ENCODE results near the gene FOS.

The FOS gene

DNA sequence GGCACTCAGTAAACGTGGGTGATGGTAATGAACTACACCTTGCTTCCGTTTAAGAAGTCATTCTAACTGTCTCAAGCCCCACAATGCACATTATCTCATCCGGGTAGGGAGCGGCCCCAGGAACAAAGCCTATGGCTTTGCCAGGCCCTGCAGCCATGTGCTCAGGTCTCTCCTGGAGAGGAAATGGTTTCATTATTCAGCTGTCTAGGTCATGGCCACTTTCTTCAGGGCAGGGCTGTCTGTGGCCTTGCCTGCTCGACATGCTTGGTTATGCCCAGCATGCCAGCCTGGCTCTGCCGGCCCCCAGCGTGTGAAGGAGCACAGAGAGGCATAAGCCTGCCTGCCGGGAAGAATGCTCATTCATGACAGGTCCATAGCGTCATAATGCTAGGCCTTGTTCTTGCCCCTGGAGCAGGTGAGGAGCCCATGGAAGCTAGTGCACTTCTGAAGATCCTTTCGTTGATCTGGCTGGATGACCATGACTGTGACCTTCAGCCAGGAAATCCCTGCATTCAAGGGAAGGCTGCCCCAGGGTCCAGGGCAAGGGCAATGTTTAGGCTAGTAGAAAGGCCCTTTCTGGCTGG, 26.3 kb upstream of the FOS start:
- no peak for DNase-seq

DNA sequence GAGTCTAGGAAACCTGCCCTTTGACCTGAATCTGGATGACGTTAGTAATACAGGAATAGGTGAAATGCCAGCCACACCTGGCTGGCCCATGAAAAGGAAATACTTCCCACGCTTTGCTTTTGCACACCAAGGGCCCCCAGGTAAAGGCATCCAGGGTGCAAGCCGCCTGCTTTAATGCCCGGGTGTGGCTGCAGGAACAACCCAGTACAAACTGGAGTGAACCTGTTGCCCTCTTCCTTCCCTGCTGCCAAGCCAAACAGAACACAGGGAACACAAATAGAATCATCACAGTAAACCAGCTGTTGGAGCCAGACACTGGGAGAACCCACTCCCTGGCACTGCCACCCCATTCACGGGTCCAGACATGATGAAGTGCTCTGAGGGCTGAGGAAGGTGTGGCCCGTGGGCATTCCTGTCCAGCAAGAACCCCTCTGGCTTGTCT, 24.2 kb upstream of the FOS start:
- no peak for DNase-seq

DNA sequence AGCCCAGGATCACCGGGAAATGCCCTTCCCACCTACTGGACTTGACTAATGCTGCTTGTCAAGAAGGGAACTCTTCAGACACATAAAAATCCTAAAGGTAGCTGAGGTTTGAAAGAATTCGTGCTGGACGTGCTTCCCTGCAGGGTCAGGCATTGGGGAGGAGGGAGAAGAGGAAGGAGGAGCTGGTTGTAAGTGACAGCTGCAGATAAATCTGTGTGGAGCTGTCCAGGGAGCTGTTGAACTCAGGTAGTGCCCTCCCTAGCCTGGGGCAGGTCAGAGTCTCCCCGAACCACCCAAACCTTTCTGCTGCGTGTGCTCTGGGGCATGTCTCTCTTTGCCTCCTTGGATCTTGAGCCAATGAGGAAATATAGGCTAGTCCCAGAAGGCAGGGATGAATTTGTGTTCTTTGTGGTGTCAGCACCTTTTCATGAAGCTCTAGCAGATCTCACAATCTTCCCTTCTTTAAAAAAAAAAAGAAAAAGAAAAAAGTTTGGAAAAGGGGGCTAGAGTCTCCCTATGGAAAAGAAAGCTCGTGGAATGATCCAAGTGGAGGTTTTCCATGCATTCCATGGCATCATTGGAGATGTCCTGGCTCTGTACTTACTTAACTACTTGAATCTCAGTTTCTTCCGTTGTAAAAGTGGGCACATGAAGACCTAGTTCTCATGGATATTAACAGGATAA, 23.6 kb upstream of the FOS start:
- no peak for DNase-seq

DNA sequence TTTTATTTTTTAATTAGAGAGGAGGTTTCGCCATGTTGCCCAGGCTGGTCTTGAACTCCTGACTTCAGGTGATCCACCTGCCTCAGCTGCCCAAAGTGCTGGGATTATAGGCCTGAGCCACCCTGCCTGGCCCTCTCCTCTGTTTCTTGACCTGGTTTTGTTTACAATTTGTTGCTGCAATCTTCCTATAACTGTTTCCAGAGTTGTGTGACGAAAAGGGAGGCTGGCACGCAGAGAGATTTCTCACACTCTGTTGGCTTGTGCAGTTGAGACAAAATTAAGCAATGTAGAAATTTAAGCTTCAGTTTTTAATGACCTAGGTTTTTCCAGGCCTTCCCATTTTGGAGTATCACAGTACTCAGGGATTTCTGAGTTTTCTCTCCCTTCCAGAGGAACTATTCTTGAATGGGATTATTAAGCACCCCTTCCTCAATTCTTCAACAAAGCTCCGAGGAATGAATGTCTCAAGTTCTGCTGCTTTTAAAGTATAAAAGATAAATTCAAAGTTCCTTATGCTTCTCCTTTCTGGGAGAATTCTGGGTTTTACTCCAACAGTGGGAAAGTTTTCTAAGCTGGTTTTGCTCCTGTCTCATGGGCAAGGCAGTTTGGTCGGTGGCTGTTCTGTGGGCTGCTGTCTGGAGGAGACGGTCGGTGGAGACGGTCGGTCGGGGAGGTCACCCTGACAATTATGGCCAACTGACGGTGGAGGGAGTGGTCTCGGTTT, 20.4 kb upstream of the FOS start:
- no peak for DNase-seq

DNA sequence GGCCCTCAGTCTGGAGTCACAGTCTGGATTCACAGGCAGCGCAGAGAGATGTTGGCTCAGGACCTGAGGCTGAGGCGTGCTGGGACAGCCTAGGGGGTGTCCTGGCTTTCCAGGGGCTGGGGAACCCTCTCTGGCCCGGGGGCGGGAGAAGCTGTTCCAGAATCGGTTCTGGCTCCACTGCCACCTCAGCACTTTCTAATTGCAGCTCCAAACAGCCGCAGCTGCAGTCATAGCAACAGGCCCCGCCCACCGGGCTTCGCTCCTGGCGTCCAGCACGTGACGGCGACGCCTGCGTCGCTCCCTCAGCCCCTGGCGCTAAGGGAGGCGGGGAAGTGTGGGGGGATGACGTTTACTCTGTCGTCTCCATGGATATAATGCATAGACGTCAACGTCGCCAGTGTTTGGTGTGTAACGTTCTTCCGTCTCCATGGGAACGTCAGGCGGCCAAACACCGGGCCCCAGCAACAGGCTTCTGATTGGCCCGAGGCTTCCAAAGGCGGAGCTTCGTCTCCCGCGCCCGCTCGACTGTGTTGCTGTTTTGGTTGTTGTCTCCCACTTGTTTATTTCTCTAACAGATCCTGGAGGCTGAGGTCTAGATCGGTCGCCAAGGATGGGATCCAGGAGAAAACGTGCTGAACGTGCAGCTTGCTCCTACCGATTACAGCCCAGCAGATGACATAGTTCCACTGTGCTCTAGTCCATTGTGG, 19.7 kb upstream of the FOS start:
- DNase-seq: peak; percentile 100

DNA sequence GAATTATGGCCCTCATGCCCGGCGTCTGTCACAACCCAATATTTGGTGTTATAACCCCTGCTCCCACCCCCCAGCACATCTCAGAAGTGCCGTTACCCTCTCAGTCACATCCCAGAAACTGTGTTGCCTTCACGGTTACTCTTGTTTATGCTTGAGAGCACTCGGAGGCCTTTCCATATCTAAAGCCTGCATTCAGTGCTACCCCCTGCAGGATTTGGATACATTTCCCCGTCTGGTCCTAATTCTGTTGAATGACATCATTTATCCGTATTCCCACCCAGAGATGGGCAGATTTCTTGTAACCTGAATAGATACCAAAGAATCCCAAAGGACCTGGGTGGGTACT, 19.1 kb upstream of the FOS start:
- DNase-seq: no peak

DNA sequence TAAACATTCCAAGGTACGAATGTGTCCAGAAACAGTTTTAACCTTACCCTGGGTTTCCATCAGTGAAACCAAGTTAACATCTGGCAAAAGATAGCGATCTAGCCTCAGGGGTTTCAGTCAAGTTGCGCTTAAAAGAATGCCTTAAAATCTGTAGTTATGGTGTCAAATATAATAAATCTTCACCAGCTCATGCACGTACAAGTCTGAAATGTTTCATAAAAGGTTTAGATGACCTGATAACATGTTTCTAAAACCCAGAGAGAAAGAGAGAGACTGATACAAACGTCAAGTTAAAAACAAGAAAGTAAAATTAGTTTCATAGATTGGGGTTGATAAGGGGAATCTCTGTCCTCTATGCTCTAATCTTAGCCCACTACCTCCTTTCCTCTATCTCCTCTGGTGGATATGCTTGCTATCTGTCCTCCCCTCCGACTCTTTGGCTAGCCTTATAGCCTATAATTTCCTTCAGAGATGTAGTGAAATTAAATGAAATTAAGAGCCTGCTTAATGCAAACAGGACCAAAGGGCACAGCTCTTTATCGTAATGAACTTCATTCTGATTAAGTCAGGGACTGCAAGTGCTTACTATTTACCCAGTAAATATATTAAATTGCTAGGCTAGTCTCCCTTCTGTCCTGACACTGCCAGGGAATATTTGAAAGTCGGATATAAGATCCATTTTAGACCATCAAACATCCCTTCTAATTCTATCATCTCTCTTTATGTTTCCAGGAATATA, 18.4 kb upstream of the FOS start:
- DNase-seq: no peak

DNA sequence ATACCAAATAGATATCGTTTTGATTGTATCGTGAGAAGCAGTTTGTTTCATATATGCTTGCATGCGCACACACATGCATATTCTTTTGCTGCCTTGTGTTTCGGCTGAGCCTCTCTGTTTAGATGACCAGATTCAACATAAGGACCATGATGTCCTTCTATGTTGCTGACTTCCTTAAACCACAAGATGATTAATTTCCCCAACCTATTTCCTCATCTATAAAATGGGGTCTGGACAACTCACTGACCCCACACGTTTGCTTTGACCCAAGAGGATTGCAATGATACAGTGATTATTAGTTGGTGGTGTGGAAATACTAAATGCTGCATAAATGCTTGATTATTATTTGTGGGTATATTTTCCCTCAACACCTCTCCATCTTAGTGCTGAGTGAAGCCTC, 16.8 kb upstream of the FOS start:
- peak; percentile 19 for DNase-seq

DNA sequence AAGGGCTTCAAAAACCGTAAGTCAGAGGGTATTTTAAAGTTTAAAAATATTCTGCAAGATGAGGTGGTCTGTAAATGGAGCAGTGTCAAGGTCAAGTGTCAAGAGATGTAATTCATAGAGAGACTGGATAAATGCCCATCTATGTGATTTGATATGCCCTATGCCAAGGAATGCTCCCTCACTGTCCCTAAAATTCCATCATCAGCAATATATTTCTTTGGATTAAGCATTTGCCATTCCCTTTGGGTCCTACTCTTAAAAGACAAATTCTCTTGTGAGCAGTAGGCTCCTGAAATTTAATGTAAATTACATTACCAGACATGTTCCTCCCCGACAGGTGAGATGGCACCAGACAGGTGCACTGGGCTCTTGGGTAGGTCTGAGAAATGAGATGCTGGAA, 16.0 kb upstream of the FOS start:
- DNase-seq: no peak

DNA sequence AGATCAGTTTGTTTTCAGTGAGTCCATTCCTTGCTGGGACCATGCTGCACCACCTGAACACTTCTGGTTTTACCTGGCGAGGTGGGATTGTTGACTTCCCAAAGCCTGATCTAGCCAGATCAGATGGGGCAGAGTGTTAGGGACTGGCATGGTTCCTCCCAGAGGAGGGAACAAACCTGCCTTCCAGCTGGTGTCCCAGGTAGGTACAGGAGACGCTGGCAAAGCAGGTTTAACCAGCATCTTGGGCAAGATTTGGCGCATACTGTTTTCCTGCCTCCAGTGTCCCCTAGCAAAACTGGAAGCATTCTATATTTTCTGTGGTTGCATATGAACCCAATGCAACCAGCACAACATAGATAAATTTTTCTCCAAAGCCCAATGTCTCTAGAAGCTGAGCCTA, 14.6 kb upstream of the FOS start:
- DNase-seq: no peak

DNA sequence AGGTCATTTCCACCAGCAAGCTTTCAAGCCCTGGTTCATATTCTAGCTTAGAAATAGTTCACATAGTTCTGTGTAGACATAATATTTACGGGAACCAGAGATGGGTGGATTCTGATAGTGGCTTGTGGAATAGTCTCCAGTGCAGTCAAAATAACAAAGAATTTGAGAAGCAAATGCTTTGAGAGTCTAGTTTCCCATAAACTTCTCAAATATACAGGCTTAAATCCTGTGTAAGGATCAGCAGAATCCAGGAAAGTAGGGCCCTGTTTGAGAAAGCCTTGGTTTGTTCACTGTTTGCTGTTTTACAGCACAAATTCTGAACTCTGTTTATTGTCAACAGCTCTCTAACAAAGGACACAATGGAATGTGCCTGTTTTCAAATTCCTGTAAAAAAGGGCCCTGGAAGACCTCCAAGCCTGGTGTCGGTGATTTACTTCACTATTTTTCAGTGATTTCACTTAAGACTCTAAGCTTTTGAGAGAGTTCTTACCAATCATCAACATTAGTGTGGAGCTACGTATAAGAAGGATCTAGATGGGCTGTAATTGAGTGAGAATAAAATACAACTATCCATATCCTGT, 11.4 kb upstream of the FOS start:
- DNase-seq: no peak

DNA sequence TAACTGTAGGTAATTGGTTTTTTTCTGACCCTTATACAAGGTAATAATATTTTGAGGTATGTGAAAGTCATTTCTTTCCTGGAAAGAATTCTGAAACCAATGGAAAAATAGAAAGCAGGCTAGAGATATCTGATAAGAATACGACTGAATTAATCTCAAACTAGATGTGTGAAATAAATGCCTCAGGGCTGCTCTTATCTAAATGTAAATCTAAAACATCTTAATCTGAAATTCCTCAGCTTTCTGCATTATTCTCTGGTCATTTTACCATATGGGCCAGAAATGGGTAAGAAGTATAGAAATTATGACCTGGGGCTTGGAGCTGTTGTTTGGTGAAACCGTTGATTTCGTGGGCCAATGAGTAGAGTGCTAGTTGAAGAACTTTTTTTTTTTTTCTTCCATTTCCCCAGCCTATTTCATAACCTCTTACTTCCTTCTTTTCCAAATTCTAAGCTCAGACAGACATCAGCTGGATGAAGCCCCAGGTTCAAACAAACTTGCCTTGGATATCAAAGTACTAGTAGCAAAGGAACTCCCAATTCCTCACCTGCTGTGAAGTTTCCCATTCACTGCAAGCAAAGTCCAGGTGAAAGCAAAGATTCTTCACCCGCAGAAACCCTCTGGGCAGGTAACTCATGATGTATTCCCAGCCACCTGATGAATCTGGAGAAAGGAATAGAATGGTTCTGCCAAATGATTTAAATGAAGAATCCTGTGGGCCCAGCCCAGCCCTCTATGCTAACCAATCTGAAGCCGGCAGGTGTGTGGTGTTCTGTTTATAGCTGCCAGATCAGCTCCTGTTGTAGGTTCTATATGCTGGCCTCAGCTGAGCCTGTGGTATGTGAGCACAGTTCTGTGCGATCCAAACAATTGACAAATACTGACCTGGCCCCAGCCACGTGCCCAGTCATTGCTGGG, 9.7 kb upstream of the FOS start:
- no peak for DNase-seq

DNA sequence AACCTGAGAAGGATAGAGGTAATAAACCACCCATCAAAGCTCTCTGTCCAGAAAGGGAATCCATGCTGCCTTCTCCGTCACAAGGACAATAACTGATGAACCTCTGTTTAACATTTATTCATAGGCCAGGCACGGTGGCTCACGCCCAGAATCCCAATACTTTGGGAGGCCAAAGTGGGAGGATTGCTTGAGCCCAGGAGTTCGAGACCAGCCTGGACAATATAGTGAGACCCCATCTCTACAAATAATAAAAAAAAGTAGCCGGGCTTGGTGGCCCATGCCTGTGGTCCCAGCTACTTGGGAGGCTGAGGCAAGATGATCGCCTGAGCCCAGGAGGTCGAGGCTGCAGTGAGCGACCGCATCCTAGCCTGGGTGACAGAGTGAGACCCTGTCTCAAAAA, 7.1 kb upstream of the FOS start:
- DNase-seq: no peak

DNA sequence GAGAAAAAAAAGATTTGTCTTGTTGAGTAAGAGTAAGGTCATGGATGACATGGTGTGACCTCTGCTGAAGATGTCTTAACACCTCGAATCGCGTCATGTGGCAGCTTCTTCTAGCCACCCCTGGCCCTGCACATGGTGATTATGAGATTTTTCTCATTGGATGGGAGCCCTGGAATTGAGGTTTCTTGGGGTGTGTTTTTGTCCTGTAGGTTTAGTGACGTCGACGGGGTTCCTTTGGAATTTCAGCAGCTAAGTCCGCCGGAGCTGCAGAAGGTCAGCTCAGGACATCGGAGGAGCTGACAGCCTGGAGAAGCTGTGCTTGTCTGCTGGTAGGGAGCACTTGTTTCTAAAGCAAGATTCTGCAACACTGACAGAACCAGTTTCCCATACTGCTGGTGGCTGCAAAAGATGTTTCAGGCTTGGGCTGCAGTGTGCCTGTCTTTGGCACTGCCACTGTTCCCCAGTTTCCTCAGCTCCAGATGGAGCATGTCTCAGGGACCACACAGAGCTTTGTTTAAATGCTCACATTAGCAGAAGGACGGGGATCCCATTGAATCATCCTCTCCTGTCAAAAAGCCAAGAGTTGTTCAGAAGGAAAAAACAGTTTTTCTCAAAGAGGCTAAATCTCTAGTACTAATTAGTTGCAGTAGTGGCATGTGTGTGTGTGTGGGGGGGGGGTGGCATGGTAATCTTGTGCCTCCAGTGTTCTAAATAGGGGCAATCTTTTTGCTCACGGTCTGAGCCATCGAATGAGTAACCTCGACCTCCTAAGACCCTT, 5.2 kb upstream of the FOS start:
- no peak for DNase-seq

DNA sequence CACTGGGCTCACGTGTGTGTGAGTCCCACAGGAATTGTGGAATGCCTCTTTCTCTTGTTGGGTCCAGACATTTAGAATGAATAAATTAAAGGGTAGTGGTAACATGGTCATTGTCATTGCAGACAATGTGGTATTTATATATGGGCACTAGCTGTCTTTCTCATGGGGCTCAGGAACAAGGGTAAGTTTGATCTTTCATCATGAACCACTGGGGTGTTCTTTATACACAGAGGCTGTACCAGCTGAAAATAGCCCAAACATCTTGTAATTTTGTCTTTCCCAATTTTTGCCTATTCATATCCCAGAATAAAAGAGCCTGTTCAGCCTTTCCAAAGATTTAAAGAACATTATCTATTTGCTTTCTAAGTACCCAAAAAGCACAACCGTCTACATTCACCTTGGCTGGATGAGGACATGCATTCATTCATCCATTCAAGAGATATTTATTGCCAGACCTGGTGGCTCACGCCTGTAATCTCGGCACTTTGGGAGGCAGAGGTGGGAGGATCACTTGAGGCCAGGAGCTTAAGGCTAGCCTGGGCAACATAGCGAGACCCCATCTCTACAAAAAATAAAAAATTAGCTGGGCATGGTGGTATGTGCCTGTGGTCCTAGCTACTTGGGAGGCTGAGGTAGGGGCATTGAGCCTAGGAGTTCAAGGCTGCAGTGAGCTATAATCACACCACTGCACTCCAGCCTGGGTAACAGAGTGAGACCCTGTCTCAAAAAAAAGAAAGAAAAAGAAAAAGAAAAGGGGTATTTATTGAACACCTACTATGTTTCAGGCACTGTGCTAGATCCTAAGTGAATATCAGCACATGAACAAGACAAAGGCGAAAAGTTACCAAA, 4.4 kb upstream of the FOS start:
- peak; percentile 27 for DNase-seq

DNA sequence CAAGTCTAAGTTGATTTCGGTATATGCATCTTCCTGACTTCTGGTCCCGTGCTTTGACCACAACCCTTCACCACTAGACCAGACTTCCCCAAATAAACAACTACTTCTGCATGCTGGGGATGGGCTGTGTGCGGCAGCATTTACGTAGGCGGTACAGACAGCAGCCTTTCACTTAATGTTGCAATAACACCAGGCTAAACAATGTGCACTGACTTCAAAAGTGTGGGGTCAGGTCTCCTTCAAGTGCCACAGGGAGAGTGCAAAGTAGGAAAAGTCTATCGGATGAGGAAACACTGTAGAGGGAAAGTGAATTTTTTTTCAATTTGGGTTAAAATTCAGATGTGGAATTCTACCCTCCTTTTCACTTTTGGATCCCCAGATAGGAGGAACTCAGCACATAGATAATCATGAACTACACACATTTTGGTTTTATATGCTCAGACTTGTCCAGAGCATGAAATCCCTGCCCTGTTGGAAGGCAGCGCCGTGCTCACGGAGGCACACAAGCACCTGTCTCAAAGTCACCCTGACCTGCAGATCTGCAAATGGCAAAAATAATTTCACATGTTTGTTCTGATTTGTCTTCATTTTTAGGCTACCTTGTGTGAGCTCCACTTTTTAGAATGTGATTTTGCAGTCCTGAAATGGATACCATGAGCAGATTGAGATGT, 3.6 kb upstream of the FOS start:
- DNase-seq: peak; percentile 76

DNA sequence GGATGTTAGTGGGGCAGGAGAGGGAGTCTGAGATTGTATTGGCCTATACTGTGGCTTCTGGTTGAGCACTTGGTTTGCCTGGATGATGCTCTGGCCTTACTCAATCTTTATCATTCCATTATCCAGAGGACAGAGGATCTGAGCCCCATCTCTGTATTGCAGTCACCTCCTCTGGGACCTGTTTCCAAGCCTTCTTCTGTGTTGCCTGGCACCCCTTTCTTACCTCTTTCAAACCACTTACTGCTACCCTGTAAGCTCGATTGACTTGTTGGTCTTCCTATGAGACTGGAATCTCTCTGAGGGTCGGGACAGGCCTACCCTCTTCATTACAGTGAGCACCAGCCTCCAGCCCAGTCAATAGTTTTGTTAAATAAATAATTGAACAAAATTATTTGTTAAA, 3.0 kb upstream of the FOS start:
- peak; percentile 27 for DNase-seq

DNA sequence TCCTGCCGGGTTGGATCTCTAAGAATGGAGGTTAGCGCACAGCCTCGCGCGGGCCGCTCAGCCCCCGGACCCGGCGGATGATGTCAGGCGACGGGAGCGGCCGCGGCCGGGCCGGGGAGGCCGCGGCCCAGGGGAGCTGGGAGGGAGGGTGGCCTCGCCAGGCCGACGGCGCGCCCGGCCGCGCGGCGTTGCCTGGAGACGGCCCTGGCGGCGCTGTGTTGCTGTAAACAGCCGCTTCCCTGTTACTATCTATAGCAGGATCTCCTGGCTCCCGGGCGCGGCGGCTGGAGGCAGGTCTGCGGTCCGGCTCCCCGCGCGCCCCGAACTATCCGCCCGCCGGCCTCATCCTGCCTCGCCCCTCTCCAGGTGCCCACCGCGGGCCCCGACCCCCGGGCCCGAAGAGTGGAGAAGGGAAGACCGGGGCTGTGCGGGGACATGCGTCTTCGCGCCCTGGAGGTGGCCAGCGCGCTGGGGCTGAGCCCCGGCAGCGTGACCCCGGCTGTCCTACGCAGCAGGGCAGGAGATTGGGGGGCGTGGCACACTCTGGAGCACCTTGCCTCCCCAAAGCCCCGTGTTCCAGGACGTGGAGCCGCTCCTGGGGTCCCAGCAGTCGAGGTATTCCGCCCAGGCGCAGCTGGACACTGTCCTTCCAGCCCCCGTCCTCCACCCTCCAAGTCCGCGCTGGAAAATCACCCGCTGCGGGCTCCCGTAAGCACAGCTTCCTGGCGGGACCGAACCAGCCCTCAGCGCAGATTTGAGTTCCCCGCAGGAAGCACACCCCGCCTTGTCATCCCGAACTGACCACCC, 1.4 kb upstream of the FOS start:
- peak; percentile 87 for DNase-seq
